Stimulated activated naive B cell treated with anti-CD40 and anti-IgM and Interleukin-4, amounts not matched to agents 10 μg/mL and 1 μg/mL and 100 μg/mL, for 72 hours (primary cell): ENCODE data around the gene MUC6.

ENCODE experiments used
- ATAC-seq, 2 donors: fragments of 150-1000 bp; cut with Tn5 transposase; replicated peaks; 2 replicates each; pipeline ENCODE4 v1.10.0; 2021; ENCODE audit warnings: moderate library complexity in 1 of 2
- DNase-seq: peaks from one replicate; pipeline ENCODE4 v3.0.0; 2021
- H3K27ac Mint-ChIP-seq: one replicate; pipeline ENCODE4 v1.8.0; 2022; ENCODE audit warnings: mild to moderate bottlenecking, mixed read lengths
- H3K27me3 Mint-ChIP-seq, 2 donors: one replicate each; pipeline ENCODE4 v1.8.0; 2022; ENCODE audit warnings: mixed read lengths in 2 of 2
- H3K36me3 Mint-ChIP-seq, 2 donors: one replicate each; pipeline ENCODE4 v1.8.0; 2022; ENCODE audit warnings: mixed read lengths in 2 of 2, mild to moderate bottlenecking in 1 of 2
- H3K4me1 Mint-ChIP-seq, 2 donors: one replicate each; pipeline ENCODE4 v1.8.0; 2022; ENCODE audit warnings: mixed read lengths in 2 of 2, mild to moderate bottlenecking in 1 of 2
- H3K4me3 Mint-ChIP-seq, 2 donors: one replicate each; pipeline ENCODE4 v1.8.0; 2022; ENCODE audit warnings: mild to moderate bottlenecking in 2 of 2, mixed read lengths in 2 of 2, moderate library complexity in 1 of 2
- H3K9me3 Mint-ChIP-seq, 2 donors: one replicate each; pipeline ENCODE4 v1.8.0; 2022; ENCODE audit warnings: mixed read lengths in 2 of 2, mild to moderate bottlenecking in 1 of 2

MUC6 gene

GRCh38 chr11:1036303-1036923 lies at the start of gene MUC6:
Gene MUC6 (minus strand): TSS chr11:1036718. CDS start chr11:1036655, 63 bp downstream.
- H3K36me3 Mint-ChIP-seq: peaks cover 0 to 1% of the 10 kb centered on the region in 2 donors
- H3K4me1 Mint-ChIP-seq: peaks cover 0 to 2% of the 10 kb centered on the region in 2 donors
- H3K4me3 Mint-ChIP-seq: no peak within 1 kb of the TSS
- no peak within 1 kb of the TSS for H3K27ac Mint-ChIP-seq
- peaks cover 0 to 4% of the 10 kb centered on the region in 2 donors for H3K27me3 Mint-ChIP-seq
- peaks cover 6 to 7% of the 10 kb centered on the region in 2 donors for H3K9me3 Mint-ChIP-seq
- ATAC-seq: no peak
- no peak for DNase-seq

- no peaks in the 10 kb centered on the region for H3K4me1 Mint-ChIP-seq
- H3K9me3 Mint-ChIP-seq: no peaks in the 10 kb centered on the region
- H3K36me3 Mint-ChIP-seq: no peaks in the 10 kb centered on the region
- no peaks in the 10 kb centered on the region for H3K27me3 Mint-ChIP-seq
- ATAC-seq (no peak), DNase-seq (no peak)
- no peak overlapping the region for H3K4me3 Mint-ChIP-seq
- H3K27ac Mint-ChIP-seq: no peak overlapping the region
Observed at GRCh38 chr11:1085440-1086170, 49.1 kb upstream of the MUC6 start.

GRCh38 chr11:1084561-1085439 lies 48.3 kb upstream of the MUC6 start:
- H3K4me1 Mint-ChIP-seq: no peaks in the 10 kb centered on the region
- no peaks in the 10 kb centered on the region for H3K27me3 Mint-ChIP-seq
- no peak for DNase-seq
- H3K9me3 Mint-ChIP-seq: no peaks in the 10 kb centered on the region
- H3K36me3 Mint-ChIP-seq: no peaks in the 10 kb centered on the region
- H3K27ac Mint-ChIP-seq: no peak overlapping the region
- no peak for ATAC-seq
- no peak overlapping the region for H3K4me3 Mint-ChIP-seq

GRCh38 chr11:1083621-1084551 lies 47.4 kb upstream of the MUC6 start:
- H3K4me3 Mint-ChIP-seq: no peak overlapping the region
- H3K27me3 Mint-ChIP-seq: no peaks in the 10 kb centered on the region
- DNase-seq (no peak), ATAC-seq (no peak)
- no peaks in the 10 kb centered on the region for H3K4me1 Mint-ChIP-seq
- no peak overlapping the region for H3K27ac Mint-ChIP-seq
- no peaks in the 10 kb centered on the region for H3K9me3 Mint-ChIP-seq
- no peaks in the 10 kb centered on the region for H3K36me3 Mint-ChIP-seq

- ATAC-seq (no peak), DNase-seq (no peak)
- H3K27me3 Mint-ChIP-seq: no peaks in the 10 kb centered on the region
- H3K36me3 Mint-ChIP-seq: no peaks in the 10 kb centered on the region
- H3K9me3 Mint-ChIP-seq: no peaks in the 10 kb centered on the region
- no peak overlapping the region for H3K4me3 Mint-ChIP-seq
- H3K4me1 Mint-ChIP-seq: no peaks in the 10 kb centered on the region
- H3K27ac Mint-ChIP-seq: no peak overlapping the region
Observed at GRCh38 chr11:1082728-1083620, 46.5 kb upstream of the MUC6 start.

GRCh38 chr11:1082346-1082727 lies 45.8 kb upstream of the MUC6 start:
- ATAC-seq (no peak), DNase-seq (no peak)
- Mint-ChIP-seq H3K4me1 (no peaks in the 10 kb centered on the region), H3K27me3 (no peaks in the 10 kb centered on the region), H3K9me3 (no peaks in the 10 kb centered on the region), H3K27ac (no peak overlapping the region), H3K36me3 (no peaks in the 10 kb centered on the region), H3K4me3 (no peak overlapping the region)

GRCh38 chr11:1081601-1082311 lies 45.2 kb upstream of the MUC6 start:
- ATAC-seq: no peak
- Mint-ChIP-seq H3K27me3 (no peaks in the 10 kb centered on the region), H3K36me3 (no peaks in the 10 kb centered on the region), H3K4me1 (no peaks in the 10 kb centered on the region), H3K9me3 (no peaks in the 10 kb centered on the region), H3K27ac (no peak overlapping the region), H3K4me3 (no peak overlapping the region)
- no peak for DNase-seq

GRCh38 chr11:1078191-1078601 lies 41.7 kb upstream of the MUC6 start:
- Mint-ChIP-seq H3K27ac (no peak overlapping the region), H3K9me3 (no peaks in the 10 kb centered on the region), H3K27me3 (peaks cover 0 to 4% of the 10 kb centered on the region in 2 donors), H3K4me1 (no peaks in the 10 kb centered on the region), H3K4me3 (no peak overlapping the region), H3K36me3 (no peaks in the 10 kb centered on the region)
- DNase-seq (no peak), ATAC-seq (no peak)

- Mint-ChIP-seq H3K4me1 (no peaks in the 10 kb centered on the region), H3K27ac (no peak overlapping the region), H3K4me3 (no peak overlapping the region), H3K9me3 (no peaks in the 10 kb centered on the region), H3K36me3 (no peaks in the 10 kb centered on the region), H3K27me3 (peaks cover 4% of the 10 kb centered on the region in 2 donors)
- ATAC-seq: no peak
- DNase-seq: no peak
Observed at GRCh38 chr11:1077417-1078119, 41.0 kb upstream of the MUC6 start.

- no peak for ATAC-seq
- Mint-ChIP-seq H3K36me3 (no peaks in the 10 kb centered on the region), H3K27me3 (peaks cover 4 to 10% of the 10 kb centered on the region in 2 donors), H3K4me3 (no peak overlapping the region), H3K27ac (no peak overlapping the region), H3K9me3 (no peaks in the 10 kb centered on the region), H3K4me1 (no peaks in the 10 kb centered on the region)
- DNase-seq: no peak
Observed at GRCh38 chr11:1077033-1077416, 40.5 kb upstream of the MUC6 start.

- Mint-ChIP-seq H3K36me3 (no peaks in the 10 kb centered on the region), H3K4me1 (no peaks in the 10 kb centered on the region), H3K27me3 (peaks cover 9 to 15% of the 10 kb centered on the region in 2 donors), H3K4me3 (no peak overlapping the region), H3K27ac (no peak overlapping the region), H3K9me3 (no peaks in the 10 kb centered on the region)
- ATAC-seq (no peak), DNase-seq (no peak)
Observed at GRCh38 chr11:1076061-1076665, 39.6 kb upstream of the MUC6 start.

GRCh38 chr11:1075341-1075911 lies 38.9 kb upstream of the MUC6 start:
- no peaks in the 10 kb centered on the region for H3K4me1 Mint-ChIP-seq
- no peaks in the 10 kb centered on the region for H3K9me3 Mint-ChIP-seq
- peaks cover 10 to 22% of the 10 kb centered on the region in 2 donors for H3K27me3 Mint-ChIP-seq
- ATAC-seq (no peak), DNase-seq (no peak)
- H3K4me3 Mint-ChIP-seq: no peak overlapping the region
- no peaks in the 10 kb centered on the region for H3K36me3 Mint-ChIP-seq
- no peak overlapping the region for H3K27ac Mint-ChIP-seq
